HG03565 (cell line): ENCODE measurements around the gene AK3.
A peak's percentile ranks its signal among the peaks of the same experiment; 100 is the strongest.

Source experiments
- ATAC-seq: cut with Tn5 transposase; IDR thresholded peaks from one replicate; pipeline ENCODE4 v1.9.1; 2021; ENCODE audit warnings: mild to moderate bottlenecking, moderate library complexity; ENCODE audit not compliant: unreplicated experiment

The AK3 gene

GRCh38 chr9:4709380-4709779 is 31.6 kb downstream of the AK3 start:
- no peak for ATAC-seq

- ATAC-seq, result no peak
Observed at GRCh38 chr9:4706971-4707622, 33.9 kb downstream of the AK3 start.

GRCh38 chr9:4706021-4706420 is 35.0 kb downstream of the AK3 start:
- no peak for ATAC-seq

GRCh38 chr9:4704129-4704528 is 36.9 kb downstream of the AK3 start:
- no peak for ATAC-seq

- ATAC-seq, result no peak
Observed at GRCh38 chr9:4701526-4701925, 39.5 kb downstream of the AK3 start.

GRCh38 chr9:4700932-4701331 is 40.1 kb downstream of the AK3 start:
- ATAC-seq, result no peak

GRCh38 chr9:4700091-4700490 is 40.9 kb downstream of the AK3 start:
- no peak for ATAC-seq

GRCh38 chr9:4691795-4692194 is 49.2 kb downstream of the AK3 start:
- no peak for ATAC-seq

GRCh38 chr9:4690144-4690543 is 50.9 kb downstream of the AK3 start:
- peak; percentile 36 for ATAC-seq

- ATAC-seq, result peak; percentile 47
Observed at GRCh38 chr9:4689687-4690104, 51.3 kb downstream of the AK3 start.

GRCh38 chr9:4689021-4689420 is 52.0 kb downstream of the AK3 start:
- no peak for ATAC-seq

- no peak for ATAC-seq
Observed at GRCh38 chr9:4686584-4686983, 54.4 kb downstream of the AK3 start.

GRCh38 chr9:4686112-4686511 is 54.9 kb downstream of the AK3 start:
- ATAC-seq, result peak; percentile 41

GRCh38 chr9:4684820-4685219 is 56.2 kb downstream of the AK3 start:
- no peak for ATAC-seq

- ATAC-seq, result no peak
Observed at GRCh38 chr9:4680750-4681149, 60.3 kb downstream of the AK3 start.

- peak; percentile 1 for ATAC-seq
Observed at GRCh38 chr9:4680173-4680525, 60.9 kb downstream of the AK3 start.

- peak; percentile 93 for ATAC-seq
Observed at GRCh38 chr9:4679268-4680172, 61.5 kb downstream of the AK3 start, which contains the start of gene CDC37L1. TSS of gene CDC37L1 (plus strand) at chr9:4679569. CDS start at chr9:4679768, 199 bp downstream.

GRCh38 chr9:4678679-4679267 is 62.2 kb downstream of the AK3 start:
- no peak for ATAC-seq

- ATAC-seq, result no peak
Observed at GRCh38 chr9:4677392-4677791, 63.6 kb downstream of the AK3 start.

- ATAC-seq, result no peak
Observed at GRCh38 chr9:4674783-4675182, 66.2 kb downstream of the AK3 start.

GRCh38 chr9:4671737-4672136 is 69.3 kb downstream of the AK3 start:
- no peak for ATAC-seq

GRCh38 chr9:4670591-4670990 is 70.4 kb downstream of the AK3 start:
- ATAC-seq, result no peak
